Right ventricle myocardium inferior (tissue), 1 donor: ENCODE measurements around the gene CDC23. TPM values are rescaled to one million over a fixed set of nuclear protein-coding genes. Genes with fewer than 3 reads are reported as not detected.
"Not testable (repeated sequence)": the region's sequence is repeated elsewhere in the genome, so short reads cannot be mapped to it uniquely, and the experiment has no call there.

Experiments used
- ATAC-seq: fragments of 200-7000 bp; cut with Tn5 transposase; one replicate; pipeline ENCODE4 v1.9.1; 2020; ENCODE audit warnings: mild to moderate bottlenecking, moderate library complexity
- DNase-seq: peaks from one replicate; pipeline ENCODE4 v3.0.0; 2021; ENCODE audit errors: missing footprints
- intact Hi-C: fragments of 100-400 bp; cut with DNase I; formaldehyde crosslinking; loops from one replicate; pipeline ENCODE4 v1.11.0; 2022
- total RNA-seq: library from RNA; stranded (reverse); fragmentation: NEBNext Ultra II Directional; extraction: Animal tissue kit (Norgen Biotek cat#: 25700); gene quantifications from one replicate; pipeline ENCODE4 v1.2.1, GENCODE V29; 2021
- donor health status: DM: no; HTN: yes; CAD: no; lungs with severe emphysema.

CDC23 gene
- total RNA-seq, 1 donor from 2014 or later = 16.0 TPM

DNA sequence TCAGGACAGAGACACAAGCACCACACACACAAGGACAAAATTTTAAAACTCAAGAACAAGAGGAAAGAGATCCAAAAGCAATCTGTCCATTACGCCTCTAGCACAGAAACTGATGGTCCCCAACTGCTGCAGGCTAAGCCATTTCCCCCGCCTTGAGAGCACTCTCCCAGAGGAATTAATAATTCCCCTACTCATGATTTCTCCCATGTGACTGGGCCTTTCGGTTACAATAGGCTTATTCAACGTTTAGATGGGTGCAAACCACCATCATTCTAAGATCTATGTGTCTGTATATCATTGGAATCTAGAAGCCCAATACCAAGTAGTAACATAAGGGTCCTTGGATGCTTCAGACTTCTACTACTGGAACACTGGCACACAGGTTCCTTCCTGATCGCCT lies 53.5 kb downstream of the CDC23 start:
- DNase-seq (no peak), ATAC-seq (no peak)
- intact Hi-C loops = no loop called here

DNA sequence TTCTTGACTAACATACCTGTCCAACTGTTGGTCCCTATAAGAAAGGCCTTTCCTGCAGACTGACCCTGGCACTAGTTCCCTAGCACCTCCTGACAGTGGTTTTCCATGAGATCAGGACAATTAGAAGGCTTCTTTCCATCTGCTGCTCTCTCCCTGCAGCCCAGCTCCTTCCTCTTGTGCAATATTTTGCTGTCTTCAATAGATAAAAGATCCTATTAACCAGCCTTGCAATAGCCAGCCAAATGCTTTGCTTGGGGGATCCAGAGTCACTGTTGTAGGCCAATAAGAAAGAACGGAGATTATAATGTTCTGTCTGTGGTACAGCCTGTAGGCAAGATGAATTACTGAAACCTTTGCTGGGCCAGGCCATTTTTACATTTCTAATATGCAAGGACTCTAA lies 55.5 kb downstream of the CDC23 start:
- ATAC-seq (no peak), DNase-seq (no peak)
- intact Hi-C loops = no loop called here

DNA sequence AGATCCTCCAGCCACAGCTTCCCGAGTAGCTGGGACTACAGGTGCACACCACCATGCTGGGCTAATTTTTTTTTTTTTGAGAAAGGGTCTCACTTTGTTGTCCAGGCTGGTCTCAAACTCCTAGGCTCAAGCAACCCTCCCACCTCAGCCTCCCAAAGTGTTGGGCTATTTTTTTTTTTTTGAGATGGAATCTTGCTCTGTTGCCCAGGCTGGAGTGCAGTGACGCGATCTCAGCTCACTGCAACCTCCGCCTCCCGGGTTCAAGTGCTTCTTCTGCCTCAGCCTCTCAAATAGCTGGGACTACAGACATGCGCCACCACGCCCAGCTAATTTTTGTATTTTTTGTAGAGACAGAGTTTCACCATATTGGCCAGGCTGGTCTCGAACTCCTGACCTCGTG lies 57.1 kb downstream of the CDC23 start:
- DNase-seq, ATAC-seq, intact Hi-C loops: not testable (repeated sequence)

DNA sequence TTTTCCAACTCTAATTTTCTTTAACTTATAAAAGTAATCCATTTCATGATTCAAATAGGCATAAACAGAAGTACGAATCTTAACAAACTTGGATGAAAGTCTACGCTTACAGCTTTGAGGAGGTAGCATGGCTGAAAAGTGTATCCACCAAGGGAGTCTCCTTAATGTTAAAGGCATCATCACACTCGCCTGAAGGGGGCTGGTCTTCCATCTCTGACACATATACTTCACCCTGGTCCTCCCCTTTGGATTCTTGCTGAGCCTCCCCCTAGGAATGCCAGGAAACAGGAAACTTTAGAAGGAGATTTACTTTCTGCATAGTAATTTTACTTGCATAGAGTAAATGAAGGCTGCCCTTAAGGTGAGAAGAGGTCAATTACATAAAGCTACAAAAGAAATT lies 63.6 kb downstream of the CDC23 start:
- DNase-seq (no peak), ATAC-seq (no peak)
- intact Hi-C loops = no loop called here

DNA sequence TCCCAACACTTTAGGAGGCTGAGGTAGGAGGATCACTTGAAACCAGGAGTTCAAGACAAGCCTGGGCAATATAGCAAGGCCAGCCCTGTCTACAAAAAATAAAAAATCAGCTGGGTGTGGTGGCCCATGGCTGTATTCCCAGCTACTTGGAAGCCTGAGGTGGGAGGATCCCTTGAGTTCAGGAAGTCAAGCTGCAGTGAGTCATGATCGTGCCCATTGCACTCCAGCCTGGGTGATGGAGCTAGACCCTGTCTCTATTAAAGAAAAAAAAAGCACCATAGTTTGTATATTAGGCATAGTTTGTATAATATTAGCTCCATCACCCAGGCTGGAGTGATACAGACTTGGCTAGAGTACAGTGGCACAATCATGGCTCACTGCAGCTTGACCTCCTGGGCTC lies 64.3 kb downstream of the CDC23 start:
- ATAC-seq = peak; percentile 42
- no peak for DNase-seq
- intact Hi-C loops = no loop called here

DNA sequence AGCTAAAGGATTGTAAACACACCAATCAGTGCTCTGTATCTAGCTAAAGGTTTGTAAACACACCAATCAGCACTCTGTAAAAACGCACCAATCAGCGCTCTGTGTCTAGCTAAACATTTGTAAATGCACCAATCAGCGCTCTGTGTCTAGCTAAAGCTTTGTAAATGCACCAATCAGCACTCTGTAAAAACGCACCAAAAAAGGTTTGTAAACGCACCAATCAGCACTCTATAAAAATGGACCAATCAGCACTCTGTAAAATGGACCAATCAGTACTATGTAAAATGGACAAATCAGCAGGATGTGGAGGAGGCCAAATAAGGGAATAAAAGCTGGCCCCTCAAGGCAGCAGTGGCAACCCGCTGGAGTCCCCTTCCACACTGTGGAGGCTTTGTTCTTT lies 69.5 kb downstream of the CDC23 start:
- ATAC-seq, intact Hi-C loops, DNase-seq: not testable (repeated sequence)

DNA sequence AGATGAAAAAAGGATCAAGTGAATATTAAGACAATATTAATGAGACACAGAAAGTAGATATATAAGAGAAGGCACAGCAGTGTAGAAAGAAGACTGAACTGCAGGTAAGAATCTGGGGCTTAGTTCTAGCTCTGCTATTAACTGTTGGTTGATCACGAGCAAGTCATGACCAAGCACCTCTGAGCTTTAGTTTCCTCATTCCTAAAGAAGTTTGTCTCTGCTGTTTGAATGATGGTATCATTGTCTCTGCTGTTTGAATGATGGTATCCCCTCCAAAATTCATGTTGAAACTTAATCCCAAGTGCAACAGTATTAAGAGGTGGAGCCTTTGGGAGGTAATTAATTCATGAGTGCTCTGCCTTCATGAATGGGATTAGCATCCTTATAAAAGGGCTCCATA lies 71.4 kb downstream of the CDC23 start:
- intact Hi-C loops = no loop called here
- no peak for ATAC-seq
- no peak for DNase-seq

DNA sequence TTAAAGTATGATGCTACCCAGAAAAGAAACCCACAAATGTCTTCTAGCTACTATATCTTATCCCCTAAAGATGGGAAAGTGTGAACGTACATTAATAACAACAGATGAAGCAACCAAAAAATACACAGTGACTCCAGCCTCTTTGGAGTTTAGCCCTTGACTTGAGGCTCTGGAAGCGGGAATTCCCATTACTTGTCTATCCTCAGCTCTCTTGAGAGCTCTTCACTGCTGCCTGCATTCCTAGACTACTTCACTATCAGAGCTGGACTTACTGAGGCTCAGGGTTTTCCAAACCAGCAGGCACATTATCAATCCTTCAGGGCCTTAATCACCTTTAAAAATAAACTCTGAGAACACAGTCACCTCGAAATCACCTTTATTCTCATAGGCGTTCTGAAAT lies 72.9 kb downstream of the CDC23 start:
- intact Hi-C loops = no loop called here
- DNase-seq (no peak), ATAC-seq (no peak)

DNA sequence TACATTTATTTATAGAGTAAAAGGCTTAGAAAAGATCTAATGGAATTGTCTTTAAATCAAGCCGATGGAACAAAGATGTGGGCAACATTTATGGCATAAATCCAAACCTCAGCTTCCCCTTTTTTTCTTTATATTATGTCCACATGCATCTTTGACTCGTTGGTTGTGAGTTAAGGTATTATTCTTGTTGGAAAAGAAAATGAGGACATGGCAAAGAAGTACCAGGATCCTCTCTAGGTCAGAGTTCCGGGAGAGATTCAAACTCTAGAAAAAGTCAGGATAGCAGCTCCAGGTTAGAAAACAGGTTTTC lies 73.4 kb downstream of the CDC23 start:
- DNase-seq (no peak), ATAC-seq (no peak)
- intact Hi-C loops = loop anchor here (10.0 kb wide), 1 partner anchor 385 kb away; the partner anchor contains the start of gene HNRNPA0

DNA sequence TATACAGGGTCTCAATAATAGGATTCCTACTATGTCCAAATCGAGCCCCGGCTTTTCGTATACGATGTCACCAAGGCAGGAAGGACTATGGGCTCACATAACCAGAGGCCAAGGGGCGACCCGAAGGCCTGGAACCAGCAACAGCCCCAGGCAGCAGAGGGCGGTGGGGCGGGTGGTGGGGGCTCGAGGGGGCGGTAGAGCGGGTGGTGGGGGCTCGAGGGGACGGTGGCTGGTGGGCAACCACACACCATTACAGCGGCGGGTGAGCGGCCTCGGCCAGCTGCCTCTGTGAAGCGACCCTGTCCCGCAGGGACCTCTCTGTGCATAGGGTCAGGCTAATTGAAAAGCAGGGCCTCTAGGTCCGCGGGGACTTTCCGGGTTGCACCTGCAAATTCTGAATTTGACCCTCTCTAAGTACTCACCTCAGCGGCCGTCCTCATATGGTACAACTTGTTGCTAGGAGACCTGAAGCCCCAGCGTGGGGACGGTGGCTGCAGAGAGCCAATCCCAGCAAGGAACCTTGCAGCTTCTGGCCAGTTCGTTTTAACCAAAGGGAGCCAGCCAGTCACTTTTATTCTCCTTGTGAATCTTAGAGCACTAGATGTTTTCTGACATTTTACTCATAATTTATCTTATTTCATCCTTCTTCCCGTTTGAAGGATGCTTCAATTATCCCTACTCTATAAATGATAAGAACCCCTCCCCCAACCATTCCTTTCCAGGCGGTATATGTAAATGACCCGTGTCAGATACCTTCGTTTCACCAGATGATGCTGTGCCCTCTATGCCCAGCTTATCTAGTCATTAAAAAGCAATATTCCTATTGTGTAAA lies 74.0 kb downstream of the CDC23 start, which contains the start of gene NME5:
NME5 (minus strand) TSS at position 480 of the 832 bp plus-strand sequence. CDS start 648 bp downstream, outside the sequence.
- ATAC-seq (peak; percentile 84), DNase-seq (peak; percentile 82)
- intact Hi-C loops = loop anchor here (10.0 kb wide), 1 partner anchor 384 kb away; the partner anchor contains the start of gene HNRNPA0

Other genes starting within 250 kb of the CDC23 start
- gene FAM13B, start 180.2 kb downstream of the CDC23 start, total RNA-seq = 22.6 TPM
- gene WNT8A, start 129.3 kb downstream of the CDC23 start, total RNA-seq = not detected
- 3.9 TPM for gene NME5, start 73.9 kb downstream of the CDC23 start, total RNA-seq
- gene BRD8, start 34.7 kb downstream of the CDC23 start, total RNA-seq = 25.8 TPM
- gene KIF20A, start 34.2 kb downstream of the CDC23 start, total RNA-seq = 0.84 TPM
- gene GFRA3, start 61.3 kb upstream of the CDC23 start, total RNA-seq = 1.4 TPM
- 0.24 TPM for gene CDC25C, start 118.5 kb upstream of the CDC23 start, total RNA-seq
- gene FAM53C, start 124.9 kb upstream of the CDC23 start, total RNA-seq = 30.8 TPM
- 36.3 TPM for gene KDM3B, start 139.4 kb upstream of the CDC23 start, total RNA-seq
- 5.2 TPM for gene REEP2, start 225.7 kb upstream of the CDC23 start, total RNA-seq